ENCODE results near the gene EMSY.

EMSY gene

DNA sequence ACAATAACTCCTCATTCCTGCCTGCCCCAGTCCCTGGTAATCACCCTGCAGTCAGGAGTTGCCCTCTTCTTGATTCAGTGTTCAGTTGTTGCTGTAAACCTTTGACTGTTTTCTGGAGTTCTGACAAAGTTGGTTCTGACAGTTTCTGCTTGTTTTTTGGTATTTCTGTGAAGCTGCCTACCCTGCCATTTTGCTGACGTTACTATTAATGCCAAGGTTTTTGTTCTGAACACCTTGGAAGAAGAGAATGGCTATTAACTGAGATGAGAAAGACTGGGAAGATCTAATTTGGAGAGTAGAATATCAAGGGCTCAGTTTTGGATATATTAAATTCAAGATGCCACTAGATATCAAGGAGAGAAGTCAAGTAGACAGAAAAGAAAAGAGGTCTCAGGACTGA is 113.7 kb downstream of the EMSY start:
- DNase-seq (ENCODE audit: insufficient read length, low spot score) (no peak), FAIRE-seq (no peak)
- no peak for TF ChIP-seq POLR2A (IDR thresholded peaks at IDR 0.05; ENCODE audit: low read depth, low read length)
- TF ChIP-seq POLR2AphosphoS5 (IDR thresholded peaks at IDR 0.05; ENCODE audit: low read depth, low read length): no peak
- no peak for TF ChIP-seq SPI1 (IDR thresholded peaks at IDR 0.05; ENCODE audit: low read depth, low read length)
- no peak for TF ChIP-seq TAF1 (IDR thresholded peaks at IDR 0.05; ENCODE audit: low read depth, low read length)
- TF ChIP-seq PAX5 (IDR thresholded peaks at IDR 0.05; ENCODE audit: insufficient read depth, low read length, severe bottlenecking): no peak
- TF ChIP-seq POU2F2 (IDR thresholded peaks at IDR 0.05; ENCODE audit: low read depth, low read length): no peak

DNA sequence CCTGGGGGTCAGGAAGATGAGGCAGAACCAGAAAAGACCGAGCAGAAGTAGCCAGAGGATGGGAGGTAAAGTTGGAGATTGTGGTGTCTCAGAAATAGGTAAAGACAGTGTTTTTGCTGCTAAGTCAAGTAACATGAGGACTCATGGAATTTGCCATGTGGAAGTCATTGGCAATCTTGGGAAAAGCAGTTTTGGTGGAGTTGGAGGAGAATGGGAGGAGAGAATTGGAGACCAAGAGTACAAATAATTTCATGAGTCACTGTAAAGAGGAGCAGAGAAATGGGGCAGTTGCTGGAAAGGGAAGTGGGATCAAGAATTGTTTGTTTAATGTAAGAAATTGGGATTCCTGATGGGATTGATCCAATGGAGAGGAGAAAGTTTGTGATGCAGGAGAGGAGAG is 114.1 kb downstream of the EMSY start:
- no peak for FAIRE-seq

DNA sequence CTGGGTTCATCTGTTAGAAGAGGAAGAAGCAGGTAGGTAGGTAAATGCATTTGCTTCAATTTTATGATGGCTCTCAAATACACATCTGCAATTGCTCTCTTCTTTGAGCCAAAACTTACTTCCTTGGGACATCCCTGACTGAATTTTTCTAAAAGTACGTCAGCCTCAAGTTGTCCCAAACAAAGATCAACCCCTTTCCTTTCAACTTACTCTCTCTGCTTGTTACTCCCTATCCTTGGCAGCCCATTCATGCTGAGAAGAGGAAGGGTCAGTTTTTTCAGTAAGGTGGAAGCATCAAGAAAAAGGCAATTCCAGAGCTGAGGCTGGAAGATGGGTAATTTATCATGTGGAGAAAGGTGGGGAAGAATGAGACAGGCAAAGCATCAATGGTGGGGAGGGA is 114.5 kb downstream of the EMSY start:
- DNase-seq (ENCODE audit: insufficient read length, low spot score) (no peak), FAIRE-seq (no peak)
- TF ChIP-seq TAF1 (IDR thresholded peaks at IDR 0.05; ENCODE audit: low read depth, low read length): no peak
- no peak for TF ChIP-seq POU2F2 (IDR thresholded peaks at IDR 0.05; ENCODE audit: low read depth, low read length)
- TF ChIP-seq POLR2AphosphoS5 (IDR thresholded peaks at IDR 0.05; ENCODE audit: low read depth, low read length): no peak
- no peak for TF ChIP-seq POLR2A (IDR thresholded peaks at IDR 0.05; ENCODE audit: low read depth, low read length)
- no peak for TF ChIP-seq SPI1 (IDR thresholded peaks at IDR 0.05; ENCODE audit: low read depth, low read length)
- TF ChIP-seq PAX5 (IDR thresholded peaks at IDR 0.05; ENCODE audit: insufficient read depth, low read length, severe bottlenecking): no peak

More for the DNA sequence above, 114.1 kb downstream of the EMSY start:
- TF ChIP-seq TAF1 (IDR thresholded peaks at IDR 0.05; ENCODE audit: low read depth, low read length): no peak
- no peak for TF ChIP-seq PAX5 (IDR thresholded peaks at IDR 0.05; ENCODE audit: insufficient read depth, low read length, severe bottlenecking)
- TF ChIP-seq SPI1 (IDR thresholded peaks at IDR 0.05; ENCODE audit: low read depth, low read length): no peak
- TF ChIP-seq POLR2A (IDR thresholded peaks at IDR 0.05; ENCODE audit: low read depth, low read length): no peak
- TF ChIP-seq POLR2AphosphoS5 (IDR thresholded peaks at IDR 0.05; ENCODE audit: low read depth, low read length): no peak
- no peak for DNase-seq (ENCODE audit: insufficient read length, low spot score)

DNA sequence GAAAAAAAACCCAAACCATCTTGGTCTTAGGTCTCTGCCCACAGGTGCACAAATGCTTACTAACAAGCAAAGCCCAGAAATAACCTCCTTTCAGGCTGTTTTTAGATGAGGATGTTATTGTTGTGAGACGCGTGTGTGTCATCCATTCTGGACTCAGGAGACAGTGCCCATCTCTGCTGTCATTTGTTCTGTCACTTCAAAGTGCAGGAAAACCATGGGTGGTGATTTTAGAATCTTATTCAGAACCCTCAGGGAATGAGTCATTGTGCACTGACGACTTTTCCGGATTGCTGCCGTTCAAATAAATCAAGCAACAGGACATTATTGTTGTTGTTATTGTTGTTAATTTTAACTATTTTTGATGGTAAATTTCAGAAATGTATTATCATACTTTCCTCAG is 115.4 kb downstream of the EMSY start:
- TF ChIP-seq POLR2AphosphoS5 (IDR thresholded peaks at IDR 0.05; ENCODE audit: low read depth, low read length) (no peak), POLR2A (IDR thresholded peaks at IDR 0.05; ENCODE audit: low read depth, low read length) (no peak)
- FAIRE-seq (no peak), DNase-seq (ENCODE audit: insufficient read length, low spot score) (no peak)

DNA sequence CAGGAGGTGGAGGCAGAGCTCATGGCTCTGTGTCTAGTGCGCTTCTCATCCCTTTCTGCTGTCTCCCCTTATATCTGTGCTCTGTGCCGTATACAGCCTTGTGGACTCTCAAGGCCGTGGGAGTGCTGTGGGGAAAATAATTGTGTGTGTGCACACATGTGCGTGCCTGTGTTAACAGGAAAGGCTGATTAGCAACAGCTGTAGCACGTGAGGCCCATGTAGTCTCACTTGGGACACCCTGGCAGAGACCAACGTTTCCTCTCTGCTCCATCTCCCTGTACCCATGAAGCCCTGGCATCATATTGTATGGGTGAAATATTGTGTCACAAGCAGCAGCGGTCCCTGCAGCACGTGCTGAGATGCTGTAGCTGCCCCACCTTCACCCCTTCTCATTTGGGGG is 116.4 kb downstream of the EMSY start:
- DNase-seq (ENCODE audit: insufficient read length, low spot score): no peak
- TF ChIP-seq SPI1 (IDR thresholded peaks at IDR 0.05; ENCODE audit: low read depth, low read length) (no peak), TAF1 (IDR thresholded peaks at IDR 0.05; ENCODE audit: low read depth, low read length) (no peak)
- no peak for FAIRE-seq

DNA sequence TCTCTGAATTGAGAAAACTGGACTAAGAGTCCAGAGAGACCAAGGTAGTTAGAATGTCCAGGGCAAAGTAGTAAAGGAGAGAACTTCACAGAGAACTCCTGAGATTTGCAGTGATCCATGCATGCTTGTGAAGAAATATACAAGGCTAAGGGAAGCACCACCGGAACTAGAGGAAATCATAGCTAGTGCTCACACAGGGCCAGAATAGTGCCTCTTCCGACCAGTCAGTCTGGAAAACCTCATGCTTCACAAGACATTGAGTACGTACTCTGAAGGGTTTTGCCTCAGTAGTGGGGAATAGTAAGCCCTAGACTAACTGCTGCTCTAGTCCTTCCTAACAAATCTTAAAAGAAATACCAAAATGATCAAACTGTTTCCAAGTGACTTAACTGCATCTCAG is 117.7 kb downstream of the EMSY start:
- no peak for TF ChIP-seq POU2F2 (IDR thresholded peaks at IDR 0.05; ENCODE audit: low read depth, low read length)
- TF ChIP-seq TAF1 (IDR thresholded peaks at IDR 0.05; ENCODE audit: low read depth, low read length): no peak
- no peak for TF ChIP-seq POLR2A (IDR thresholded peaks at IDR 0.05; ENCODE audit: low read depth, low read length)
- no peak for TF ChIP-seq SPI1 (IDR thresholded peaks at IDR 0.05; ENCODE audit: low read depth, low read length)
- TF ChIP-seq POLR2AphosphoS5 (IDR thresholded peaks at IDR 0.05; ENCODE audit: low read depth, low read length): no peak
- no peak for TF ChIP-seq PAX5 (IDR thresholded peaks at IDR 0.05; ENCODE audit: insufficient read depth, low read length, severe bottlenecking)
- FAIRE-seq (no peak), DNase-seq (ENCODE audit: insufficient read length, low spot score) (no peak)

DNA sequence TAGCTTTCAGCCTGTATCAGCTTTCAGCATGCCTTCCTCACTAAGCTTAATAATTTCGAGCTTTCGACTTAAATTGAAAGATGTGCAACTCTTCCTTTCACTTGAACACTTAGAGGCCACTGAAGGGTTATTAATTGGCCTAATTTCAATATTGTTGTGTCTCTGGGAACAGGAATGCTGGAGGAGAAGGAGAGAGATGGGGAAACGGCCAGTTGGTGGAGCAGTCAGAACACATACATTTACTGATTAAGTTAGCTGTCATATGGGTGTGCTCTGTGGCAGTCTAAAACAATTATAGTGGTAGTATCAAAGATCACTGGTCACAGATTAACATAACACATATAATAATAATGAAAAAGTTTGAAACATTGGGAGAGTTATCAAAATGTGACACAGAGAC is 119.5 kb downstream of the EMSY start:
- DNase-seq (ENCODE audit: insufficient read length, low spot score): no peak
- TF ChIP-seq POU2F2 (IDR thresholded peaks at IDR 0.05; ENCODE audit: low read depth, low read length) (no peak), POLR2AphosphoS5 (IDR thresholded peaks at IDR 0.05; ENCODE audit: low read depth, low read length) (no peak), PAX5 (IDR thresholded peaks at IDR 0.05; ENCODE audit: insufficient read depth, low read length, severe bottlenecking) (no peak), TAF1 (IDR thresholded peaks at IDR 0.05; ENCODE audit: low read depth, low read length) (no peak), SPI1 (IDR thresholded peaks at IDR 0.05; ENCODE audit: low read depth, low read length) (no peak)
- no peak for FAIRE-seq

DNA sequence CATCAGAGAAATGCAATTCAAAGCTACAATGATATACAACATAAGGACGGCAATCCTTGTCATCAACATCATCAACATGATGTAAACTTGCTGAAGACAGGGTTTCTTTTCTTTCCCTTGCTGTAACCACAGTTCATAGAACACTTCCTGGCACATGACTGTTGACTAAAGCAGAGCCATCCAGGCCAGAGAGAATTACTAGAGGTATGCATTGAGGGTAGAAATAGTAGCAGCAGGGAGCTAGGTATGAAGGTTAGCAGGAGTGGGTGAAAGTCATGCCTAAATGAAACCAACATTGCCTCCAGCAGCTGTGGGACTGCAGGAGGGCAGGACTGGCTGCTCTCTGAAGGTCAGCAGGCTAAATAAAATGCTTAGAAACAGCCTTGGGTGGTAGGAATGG is 122.0 kb downstream of the EMSY start:
- FAIRE-seq: no peak
- DNase-seq (ENCODE audit: insufficient read length, low spot score): no peak
- TF ChIP-seq TAF1 (IDR thresholded peaks at IDR 0.05; ENCODE audit: low read depth, low read length) (no peak), POLR2AphosphoS5 (IDR thresholded peaks at IDR 0.05; ENCODE audit: low read depth, low read length) (no peak), SPI1 (IDR thresholded peaks at IDR 0.05; ENCODE audit: low read depth, low read length) (no peak), PAX5 (IDR thresholded peaks at IDR 0.05; ENCODE audit: insufficient read depth, low read length, severe bottlenecking) (no peak), POU2F2 (IDR thresholded peaks at IDR 0.05; ENCODE audit: low read depth, low read length) (no peak), POLR2A (IDR thresholded peaks at IDR 0.05; ENCODE audit: low read depth, low read length) (no peak)

DNA sequence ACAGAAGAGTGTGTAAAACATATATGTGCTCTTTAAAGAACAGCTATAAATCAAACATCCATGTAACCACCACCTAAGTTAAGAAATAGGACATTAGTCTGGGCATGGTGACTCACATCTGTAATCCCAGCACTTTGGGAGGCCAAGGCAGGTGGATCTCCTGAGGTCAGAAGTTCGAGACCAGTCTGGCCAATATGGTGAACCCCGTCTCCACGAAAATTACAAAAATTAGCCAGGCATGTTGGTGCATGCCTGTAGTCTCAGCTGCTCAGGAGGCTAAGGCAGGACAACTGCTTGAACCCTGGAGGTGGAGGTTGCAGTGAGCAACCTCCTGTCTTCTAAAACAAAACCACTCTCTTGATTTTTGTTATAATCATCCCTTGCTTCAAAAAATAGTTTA is 122.4 kb downstream of the EMSY start:
- TF ChIP-seq POU2F2 (IDR thresholded peaks at IDR 0.05; ENCODE audit: low read depth, low read length): no peak
- TF ChIP-seq TAF1 (IDR thresholded peaks at IDR 0.05; ENCODE audit: low read depth, low read length): no peak
- TF ChIP-seq PAX5 (IDR thresholded peaks at IDR 0.05; ENCODE audit: insufficient read depth, low read length, severe bottlenecking): no peak
- TF ChIP-seq SPI1 (IDR thresholded peaks at IDR 0.05; ENCODE audit: low read depth, low read length): no peak
- TF ChIP-seq POLR2AphosphoS5 (IDR thresholded peaks at IDR 0.05; ENCODE audit: low read depth, low read length): no peak
- no peak for TF ChIP-seq POLR2A (IDR thresholded peaks at IDR 0.05; ENCODE audit: low read depth, low read length)
- DNase-seq (ENCODE audit: insufficient read length, low spot score) (no peak), FAIRE-seq (no peak)

DNA sequence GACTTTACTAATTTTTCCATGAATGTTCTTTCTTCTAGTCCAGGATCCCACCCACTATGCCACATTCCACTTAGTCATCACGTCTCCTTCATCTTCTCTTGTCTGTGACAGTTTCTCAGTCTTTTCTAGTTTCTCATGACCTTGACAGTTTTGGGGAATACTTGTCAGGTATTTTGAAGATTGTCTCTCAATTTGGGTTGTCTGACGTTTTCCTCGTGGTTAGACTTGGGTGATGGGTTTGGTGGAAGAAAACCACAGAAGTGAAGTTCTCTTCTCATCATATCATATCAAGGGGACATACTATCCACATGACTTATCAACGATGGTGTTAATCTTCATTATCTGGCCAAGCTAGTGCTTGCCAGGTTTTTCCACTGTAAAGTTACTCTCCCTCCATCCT is 123.3 kb downstream of the EMSY start:
- FAIRE-seq: no peak
- DNase-seq (ENCODE audit: insufficient read length, low spot score): no peak
- no peak for TF ChIP-seq SPI1 (IDR thresholded peaks at IDR 0.05; ENCODE audit: low read depth, low read length)
- TF ChIP-seq TAF1 (IDR thresholded peaks at IDR 0.05; ENCODE audit: low read depth, low read length): no peak
- no peak for TF ChIP-seq POLR2AphosphoS5 (IDR thresholded peaks at IDR 0.05; ENCODE audit: low read depth, low read length)
- TF ChIP-seq POU2F2 (IDR thresholded peaks at IDR 0.05; ENCODE audit: low read depth, low read length): no peak
- no peak for TF ChIP-seq PAX5 (IDR thresholded peaks at IDR 0.05; ENCODE audit: insufficient read depth, low read length, severe bottlenecking)
- TF ChIP-seq POLR2A (IDR thresholded peaks at IDR 0.05; ENCODE audit: low read depth, low read length): no peak
